Prostate gland (tissue), 2 donors: ENCODE measurements around the gene FNDC3B. TPM values are rescaled to one million over a fixed set of nuclear protein-coding genes. Genes with fewer than 3 reads are reported as not detected.

Experiments
- DNase-seq: peaks from one replicate; pipeline ENCODE4 v3.0.0-alpha.2; 2019; ENCODE audit warnings: low spot score
- H3K27ac ChIP-seq, 2 donors: fragments of 200-600 bp; sonication (generic); 2 replicates each; pipeline ENCODE4 v1.5.1; 2017 to 2019
- H3K27me3 ChIP-seq: fragments of 200-600 bp; sonication (generic); replicated peaks from 2 replicates; pipeline ENCODE4 v1.5.1; 2019; ENCODE audit not compliant: insufficient read depth
- H3K36me3 ChIP-seq, 2 donors: fragments of 200-600 bp; sonication (generic); 1 replicate in 1 of 2; 2 replicates in 1 of 2; pipeline versions ENCODE4 v1.5.1 to v1.8.1; 2017 to 2019
- H3K4me1 ChIP-seq: fragments of 200-600 bp; sonication (generic); replicated peaks from 2 replicates; pipeline ENCODE4 v1.5.1; 2019
- H3K4me3 ChIP-seq, 2 donors: fragments of 200-600 bp; sonication (generic); 2 replicates each; pipeline ENCODE4 v1.5.1; 2017 to 2019
- H3K9me3 ChIP-seq: fragments of 200-600 bp; sonication (generic); 2 replicates; pipeline ENCODE4 v1.5.1; 2017
- POLR2A ChIP-seq: fragments of 450-650 bp; IDR thresholded peaks from one replicate; pipeline ENCODE4 v1.6.1; 2016; ENCODE audit warnings: antibody characterized with exemption, mild to moderate bottlenecking
- POLR2AphosphoS5 ChIP-seq: sonication (generic); formaldehyde crosslinking; IDR thresholded peaks from one replicate; pipeline ENCODE4 v1.6.1; 2017; ENCODE audit warnings: antibody characterized with exemption
- WGBS: methylation state at CpG from one replicate; pipeline ENCODE4 v1.1.5; 2018; 5-methylcytosine and 5-hydroxymethylcytosine counted together
- intact Hi-C: fragments of 100-400 bp; cut with DNase I; formaldehyde crosslinking; loops from one replicate; pipeline ENCODE4 v1.14.2; 2022
- total RNA-seq, 2 donors: library from RNA; depleted of rRNA; stranded (reverse); fragments of >200 nt; gene quantifications; one replicate each; pipeline ENCODE4 v1.1.0, GENCODE V29; 2016
- TF ChIP-seq, protein P1 (sequence below), 4 experiments: fragments of 200-600 bp in 2 of 4; fragments of 450-650 bp in 2 of 4; sonication (generic) in 2 of 4; IDR thresholded peaks; 1 replicate in 3 of 4; 2 replicates in 1 of 4; pipeline ENCODE4 v1.5.1; 2016 to 2019; ENCODE audit warnings: antibody characterized with exemption in 4 of 4, mild to moderate bottlenecking in 2 of 4, moderate library complexity in 2 of 4

Gene FNDC3B
- total RNA-seq, 2 donors from 2014 or later, result 35.9 to 62.4 TPM

DNA sequence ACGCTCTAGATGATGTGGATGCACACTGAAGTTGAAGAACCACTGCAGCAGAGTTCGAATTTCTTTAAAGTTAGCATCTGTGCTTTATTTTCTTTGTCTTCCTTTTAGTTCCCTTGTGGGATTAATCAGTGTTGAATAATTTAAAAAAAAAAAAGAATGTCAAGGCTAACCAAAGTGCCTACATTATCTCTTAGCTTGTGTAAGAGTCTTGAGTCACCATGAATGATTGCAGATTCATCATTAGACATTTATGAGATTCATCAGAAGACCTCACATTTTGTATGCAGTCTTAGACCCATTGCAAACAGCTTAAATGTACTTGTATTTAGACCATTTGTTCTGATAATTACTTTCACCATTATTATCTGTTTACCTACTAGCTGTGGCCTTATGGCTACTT lies 182.2 kb downstream of the FNDC3B start:
- H3K4me1 ChIP-seq, result peaks cover 6% of the 10 kb centered on the region
- WGBS, result 92% methylated on average over 2 of the region's 2 CpGs
- DNase-seq, result no peak
- intact Hi-C loops, result no loop called here
- H3K4me3 ChIP-seq, result no peak overlapping the region
- H3K9me3 ChIP-seq, result no peaks in the 10 kb centered on the region
- no peak overlapping the region for H3K27ac ChIP-seq
- no peaks in the 10 kb centered on the region for H3K36me3 ChIP-seq
- H3K27me3 ChIP-seq, result no peaks in the 10 kb centered on the region
- TF ChIP-seq POLR2A (no peak), POLR2AphosphoS5 (no peak)
- TF ChIP-seq, protein P1, sequence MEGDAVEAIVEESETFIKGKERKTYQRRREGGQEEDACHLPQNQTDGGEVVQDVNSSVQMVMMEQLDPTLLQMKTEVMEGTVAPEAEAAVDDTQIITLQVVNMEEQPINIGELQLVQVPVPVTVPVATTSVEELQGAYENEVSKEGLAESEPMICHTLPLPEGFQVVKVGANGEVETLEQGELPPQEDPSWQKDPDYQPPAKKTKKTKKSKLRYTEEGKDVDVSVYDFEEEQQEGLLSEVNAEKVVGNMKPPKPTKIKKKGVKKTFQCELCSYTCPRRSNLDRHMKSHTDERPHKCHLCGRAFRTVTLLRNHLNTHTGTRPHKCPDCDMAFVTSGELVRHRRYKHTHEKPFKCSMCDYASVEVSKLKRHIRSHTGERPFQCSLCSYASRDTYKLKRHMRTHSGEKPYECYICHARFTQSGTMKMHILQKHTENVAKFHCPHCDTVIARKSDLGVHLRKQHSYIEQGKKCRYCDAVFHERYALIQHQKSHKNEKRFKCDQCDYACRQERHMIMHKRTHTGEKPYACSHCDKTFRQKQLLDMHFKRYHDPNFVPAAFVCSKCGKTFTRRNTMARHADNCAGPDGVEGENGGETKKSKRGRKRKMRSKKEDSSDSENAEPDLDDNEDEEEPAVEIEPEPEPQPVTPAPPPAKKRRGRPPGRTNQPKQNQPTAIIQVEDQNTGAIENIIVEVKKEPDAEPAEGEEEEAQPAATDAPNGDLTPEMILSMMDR (IDR thresholded peaks at IDR 0.05), result no peak

DNA sequence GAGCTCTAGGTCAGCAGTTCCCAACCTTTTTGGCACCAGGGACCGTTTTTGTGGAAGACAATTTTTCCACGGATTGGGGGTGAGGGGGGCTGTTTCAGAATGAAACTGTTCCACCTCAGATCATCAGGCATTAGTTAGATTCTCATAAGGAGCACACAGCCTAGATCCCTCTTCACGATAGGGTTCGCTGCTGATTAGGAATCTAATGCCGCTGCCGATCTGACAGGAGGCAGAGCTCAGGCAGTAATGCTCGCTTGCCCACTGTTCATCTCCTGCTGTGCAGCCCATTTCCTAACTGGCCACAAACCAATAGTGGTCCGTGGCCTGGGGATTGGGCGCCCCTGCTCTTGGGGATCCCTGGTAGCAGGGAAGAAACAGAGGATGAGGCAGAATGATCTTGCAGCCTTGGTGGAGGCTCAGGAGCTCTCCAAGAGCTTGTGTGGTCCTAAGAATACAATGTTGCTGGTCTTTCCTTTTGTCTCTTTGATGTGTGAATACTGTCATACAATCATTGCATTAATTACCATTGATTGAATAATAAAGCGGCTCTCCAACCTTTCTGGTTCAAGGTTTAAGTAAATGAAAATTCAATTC lies 183.2 kb downstream of the FNDC3B start:
- peaks cover 6% of the 10 kb centered on the region for H3K4me1 ChIP-seq
- DNase-seq, result no peak
- no peak overlapping the region for H3K27ac ChIP-seq
- TF ChIP-seq POLR2AphosphoS5 (no peak), POLR2A (no peak)
- TF ChIP-seq, protein P1 (IDR thresholded peaks at IDR 0.05), result no peak
- H3K27me3 ChIP-seq, result no peaks in the 10 kb centered on the region
- intact Hi-C loops, result no loop called here
- H3K9me3 ChIP-seq, result no peaks in the 10 kb centered on the region
- 71% methylated on average over 10 of the region's 10 CpGs for WGBS
- no peaks in the 10 kb centered on the region for H3K36me3 ChIP-seq
- H3K4me3 ChIP-seq, result no peak overlapping the region

DNA sequence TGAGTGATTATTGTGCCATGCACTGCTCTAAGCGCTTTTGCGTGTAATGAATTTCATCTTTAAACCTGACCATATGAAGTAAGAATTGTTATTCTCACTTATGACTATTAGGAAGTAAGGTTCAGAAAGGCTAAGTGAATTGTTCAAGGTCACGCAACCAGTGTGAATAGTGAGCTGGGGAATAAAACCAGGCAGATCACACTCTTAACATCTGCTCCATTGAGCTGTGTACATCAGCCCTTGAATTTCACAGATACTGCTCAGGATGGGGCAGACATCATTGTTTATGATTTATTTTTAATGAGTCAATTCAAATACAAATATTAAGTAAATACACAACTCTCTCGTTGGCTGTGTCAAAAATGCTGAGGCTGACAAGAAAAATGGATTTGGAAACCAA lies 184.5 kb downstream of the FNDC3B start:
- TF ChIP-seq POLR2A, result no peak
- TF ChIP-seq, protein P1 (IDR thresholded peaks at IDR 0.05), result no peak
- no peak for TF ChIP-seq POLR2AphosphoS5
- Histone ChIP-seq H3K4me1 (peaks cover 4% of the 10 kb centered on the region), H3K27ac (no peak overlapping the region), H3K9me3 (no peaks in the 10 kb centered on the region), H3K27me3 (no peaks in the 10 kb centered on the region), H3K4me3 (no peak overlapping the region), H3K36me3 (no peaks in the 10 kb centered on the region)
- no peak for DNase-seq
- intact Hi-C loops, result no loop called here
- 90% methylated on average over 4 of the region's 4 CpGs for WGBS

DNA sequence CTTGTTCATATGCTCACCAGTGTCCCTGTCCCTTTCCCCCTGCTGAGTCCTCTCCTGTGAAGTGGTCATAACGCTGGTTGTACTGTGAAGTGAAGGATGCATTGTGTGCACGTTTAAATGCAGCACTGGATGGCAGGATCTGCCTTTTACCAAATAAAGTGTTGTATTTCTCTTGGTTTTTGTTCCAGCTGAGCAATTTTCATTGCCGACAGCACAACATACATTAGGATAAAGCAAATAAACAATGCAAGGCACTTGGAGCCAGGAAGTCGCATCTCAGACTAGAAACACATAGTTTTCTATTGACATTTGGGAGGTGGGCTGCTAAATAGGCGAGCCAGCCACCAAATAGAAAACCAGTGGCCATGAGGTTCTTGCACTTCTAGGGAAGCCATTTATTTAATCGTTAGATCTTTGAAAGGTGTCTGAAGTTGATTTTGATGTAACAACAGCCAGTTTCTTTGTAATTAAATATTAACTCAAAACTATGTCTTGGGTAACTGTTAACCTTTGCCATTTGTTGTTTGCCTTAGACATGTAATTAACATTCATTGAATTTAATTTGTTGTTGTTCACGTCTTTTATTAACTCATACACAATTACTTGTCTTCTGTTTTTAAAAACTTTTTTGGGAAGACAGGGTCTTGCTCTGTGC lies 185.3 kb downstream of the FNDC3B start:
- no peak overlapping the region for H3K27ac ChIP-seq
- no peaks in the 10 kb centered on the region for H3K4me1 ChIP-seq
- intact Hi-C loops, result no loop called here
- TF ChIP-seq POLR2AphosphoS5 (no peak), POLR2A (no peak)
- TF ChIP-seq, protein P1 (IDR thresholded peaks at IDR 0.05), result no peak
- no peak overlapping the region for H3K4me3 ChIP-seq
- H3K27me3 ChIP-seq, result no peaks in the 10 kb centered on the region
- 68% methylated on average over 7 of the region's 7 CpGs for WGBS
- no peaks in the 10 kb centered on the region for H3K9me3 ChIP-seq
- no peaks in the 10 kb centered on the region for H3K36me3 ChIP-seq
- no peak for DNase-seq

DNA sequence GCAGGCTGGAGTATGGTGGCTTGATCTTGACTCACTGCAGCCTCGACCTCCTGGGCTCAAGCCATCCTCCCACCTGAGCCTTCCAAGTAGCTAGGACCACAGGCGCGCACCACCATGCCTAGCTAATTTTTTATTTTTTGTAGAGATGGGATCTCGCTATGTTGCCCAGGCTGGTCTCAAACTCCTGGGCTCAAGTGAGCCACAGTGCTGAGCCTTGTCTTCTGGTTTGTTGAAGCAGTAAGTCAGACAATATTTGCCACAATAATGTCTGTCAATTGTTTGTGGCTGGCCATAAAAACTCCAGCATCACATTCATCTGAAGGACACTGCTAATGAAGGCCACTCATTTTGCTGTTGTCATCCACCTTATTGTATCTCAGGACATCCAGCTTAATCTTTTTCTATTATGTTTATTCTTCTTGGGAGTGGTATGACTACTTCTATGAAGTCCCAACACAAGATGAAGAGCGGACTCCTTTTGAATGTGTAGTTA lies 185.9 kb downstream of the FNDC3B start:
- TF ChIP-seq, protein P1 (IDR thresholded peaks at IDR 0.05), result no peak
- TF ChIP-seq POLR2A, result no peak
- no peak for TF ChIP-seq POLR2AphosphoS5
- 98% methylated on average over 5 of the region's 5 CpGs for WGBS
- no peak overlapping the region for H3K27ac ChIP-seq
- no peaks in the 10 kb centered on the region for H3K36me3 ChIP-seq
- no peaks in the 10 kb centered on the region for H3K27me3 ChIP-seq
- no peaks in the 10 kb centered on the region for H3K9me3 ChIP-seq
- H3K4me3 ChIP-seq, result no peak overlapping the region
- DNase-seq, result no peak
- H3K4me1 ChIP-seq, result no peaks in the 10 kb centered on the region
- intact Hi-C loops, result no loop called here
